Stimulated activated CD4-positive, alpha-beta T cell treated with anti-CD3 and anti-CD28 coated beads, Interleukin-1b, Interleukin-23, amount 100 ng/mL, for 1 hour (primary cell): Measurements from ENCODE around the gene KLHL29.

ENCODE experiments used
- DNase-seq, 2 donors: peaks; one replicate each; pipeline ENCODE4 v3.0.0-alpha.2; 2020; ENCODE audit warnings: low read depth in 2 of 2

KLHL29 gene

GRCh38 chr2:23493846-23494245, 108.9 kb downstream of the KLHL29 start:
- DNase-seq, result no peak

DNA sequence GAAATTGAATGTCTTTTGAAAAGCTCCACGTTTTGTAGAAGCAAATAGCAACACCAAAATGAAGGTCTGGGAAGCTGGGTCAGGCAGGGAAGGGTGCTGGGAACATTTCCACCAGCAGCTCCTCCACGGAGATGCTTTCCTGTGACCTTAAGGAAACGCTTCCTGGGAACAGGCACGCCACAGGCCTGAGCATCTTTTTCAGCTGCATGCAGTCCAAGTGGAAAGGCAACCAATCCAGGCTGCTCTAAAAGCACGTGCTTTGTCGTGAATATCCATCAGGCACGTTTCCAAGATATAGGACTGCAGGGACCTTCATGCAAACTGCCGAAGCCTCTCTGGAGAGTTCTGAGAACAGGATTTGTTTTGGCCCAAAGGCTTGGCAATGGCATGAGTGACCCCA, 109.3 kb downstream of the KLHL29 start:
- no peak for DNase-seq

GRCh38 chr2:23495661-23496114, 110.7 kb downstream of the KLHL29 start:
- DNase-seq, result no peak

GRCh38 chr2:23496456-23496855, 111.5 kb downstream of the KLHL29 start:
- DNase-seq, result no peak

GRCh38 chr2:23497063-23497462, 112.1 kb downstream of the KLHL29 start:
- no peak for DNase-seq

DNA sequence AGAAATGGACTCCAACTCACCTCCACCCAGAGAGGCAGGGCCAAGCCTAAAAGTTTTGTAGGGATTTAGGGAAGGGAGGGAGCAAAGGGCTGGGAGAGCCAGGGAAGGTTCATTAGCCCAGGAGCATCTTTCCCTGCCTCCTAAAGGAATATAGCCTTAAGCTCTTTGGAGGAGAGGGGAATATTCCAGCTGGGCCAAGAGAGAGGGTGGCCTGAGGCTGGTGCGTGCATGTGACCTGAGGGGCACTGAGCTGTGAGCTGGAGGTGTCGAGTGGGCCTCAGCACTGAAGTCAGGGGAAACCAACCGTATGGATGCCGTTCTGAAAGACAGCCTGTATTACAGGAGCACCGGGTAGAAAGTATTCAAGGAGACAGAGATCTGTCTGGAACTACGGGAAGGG, 112.6 kb downstream of the KLHL29 start:
- no peak for DNase-seq

- no peak for DNase-seq
These were observed 114.0 kb downstream of the KLHL29 start for GRCh38 chr2:23498943-23499342.

GRCh38 chr2:23499439-23499838, 114.5 kb downstream of the KLHL29 start:
- DNase-seq, result no peak

DNA sequence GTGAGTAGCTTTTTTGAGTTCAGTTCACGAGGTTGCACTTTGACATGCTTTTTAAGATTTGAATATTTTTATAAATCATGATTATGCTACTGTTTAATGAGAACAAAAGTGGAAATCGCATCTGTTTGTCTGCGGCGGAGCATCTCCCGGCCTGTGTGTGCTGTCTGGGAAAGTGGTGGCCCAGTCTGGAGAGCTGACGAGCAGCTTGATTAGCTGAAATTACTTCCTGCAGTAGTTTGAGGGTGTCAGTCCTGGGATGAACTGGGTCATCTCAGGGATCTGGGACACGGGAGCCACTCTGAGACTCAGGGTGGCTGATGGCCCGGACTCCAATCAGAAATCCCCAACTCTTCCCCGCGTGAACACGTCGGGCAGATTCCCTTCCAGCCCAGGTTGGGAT, 115.9 kb downstream of the KLHL29 start:
- DNase-seq, result no peak

DNA sequence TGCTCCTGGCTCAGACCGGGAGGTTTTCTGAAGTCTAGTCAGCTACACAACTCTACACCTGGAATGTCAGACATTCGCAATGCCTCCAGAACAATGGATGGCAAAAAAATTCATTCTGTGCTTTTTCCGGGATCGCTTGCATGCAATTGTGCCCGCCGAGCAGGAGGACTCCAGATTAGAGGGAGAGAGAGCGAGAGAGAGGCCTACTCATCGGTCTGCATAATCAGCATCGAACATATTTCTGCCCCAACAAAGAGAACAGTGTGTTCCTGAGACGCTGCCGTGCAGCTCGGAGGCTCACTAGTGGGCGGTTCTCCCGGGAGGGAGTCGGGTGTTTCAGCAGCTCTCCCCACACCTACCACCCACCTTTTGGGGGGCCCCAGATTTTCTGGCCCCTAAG, 117.1 kb downstream of the KLHL29 start:
- no peak for DNase-seq

DNA sequence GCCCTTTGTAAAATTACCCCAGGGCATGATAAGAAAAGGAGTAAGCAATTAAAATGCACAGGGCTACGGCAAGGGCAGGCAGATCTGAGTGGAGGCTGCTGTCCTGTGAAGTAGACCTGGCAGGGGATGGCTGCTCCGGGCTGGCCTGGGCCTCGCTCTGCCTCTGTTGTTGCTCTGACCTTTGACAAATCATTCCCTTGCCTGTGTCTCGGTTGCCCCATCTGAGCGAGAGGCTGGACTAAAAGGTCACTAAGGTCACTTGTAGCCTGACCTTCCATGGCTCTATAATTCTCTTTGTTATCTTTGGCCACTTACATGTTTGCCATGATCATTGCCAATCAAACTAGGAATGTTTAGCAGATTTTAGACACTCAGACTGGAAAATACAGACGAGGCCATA, 118.1 kb downstream of the KLHL29 start:
- no peak for DNase-seq

DNA sequence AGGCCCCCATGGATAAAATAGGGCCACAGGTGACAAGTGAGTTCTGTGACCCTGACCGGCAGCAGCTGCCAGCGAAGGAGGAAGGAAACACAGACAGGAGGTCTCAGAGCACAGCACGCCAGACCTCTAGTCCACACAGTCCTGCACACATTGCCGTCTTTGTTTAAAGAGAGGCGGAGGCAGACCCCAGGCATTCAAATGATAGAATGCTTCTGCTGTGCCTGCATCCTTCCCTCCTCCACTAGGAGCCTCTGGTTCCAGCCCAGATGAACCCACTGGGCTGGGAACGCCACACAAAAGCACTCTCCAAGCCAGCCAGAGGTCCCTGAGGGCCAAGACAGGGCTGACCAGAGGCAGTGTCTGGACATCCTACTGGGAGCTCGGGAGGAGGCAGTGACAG, 118.7 kb downstream of the KLHL29 start:
- DNase-seq, result no peak

DNA sequence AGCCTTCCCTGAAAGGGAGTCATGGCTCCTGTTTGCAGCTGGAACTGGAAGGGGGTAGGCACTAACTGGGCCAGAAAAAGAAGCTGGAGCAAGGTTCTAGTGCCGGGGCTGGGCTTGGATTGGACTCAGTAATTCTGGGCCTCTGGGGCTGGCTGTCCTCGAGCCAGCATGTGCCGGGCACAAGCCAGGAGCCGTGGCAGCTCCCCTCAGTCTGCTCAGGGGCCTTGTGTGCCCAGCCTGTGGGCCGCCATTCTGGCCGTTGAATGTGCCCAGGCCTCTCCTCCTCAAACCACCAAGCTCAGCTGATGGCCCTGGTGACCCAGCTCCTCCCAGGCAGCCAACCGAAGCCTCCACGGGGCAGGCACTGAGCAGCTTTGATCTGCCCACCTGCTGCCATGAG, 119.6 kb downstream of the KLHL29 start:
- DNase-seq, result no peak

GRCh38 chr2:23505218-23505983, 120.4 kb downstream of the KLHL29 start:
- no peak for DNase-seq

DNA sequence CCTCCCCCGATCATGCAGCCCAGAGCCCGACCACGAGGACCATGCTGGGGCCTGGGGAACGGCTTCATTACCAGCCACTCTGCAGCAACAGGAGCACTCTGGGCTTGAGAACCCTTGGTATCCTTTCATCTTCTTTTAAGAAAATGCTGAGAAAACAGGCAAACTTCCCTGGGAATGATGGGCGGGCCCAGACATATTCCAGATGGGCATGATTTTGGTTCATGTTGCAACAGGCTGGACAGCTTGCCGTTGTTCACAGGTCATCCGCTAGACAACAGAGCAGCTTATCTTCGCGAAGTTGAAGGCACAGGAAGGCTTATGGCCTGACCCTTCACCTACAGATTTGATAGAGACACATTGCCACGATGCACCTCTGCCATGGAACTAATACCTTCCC, 121.0 kb downstream of the KLHL29 start:
- DNase-seq, result no peak

- no peak for DNase-seq
These were observed 121.7 kb downstream of the KLHL29 start for GRCh38 chr2:23506531-23507266.

- DNase-seq, result no peak
These were observed 122.5 kb downstream of the KLHL29 start for GRCh38 chr2:23507267-23508065.

GRCh38 chr2:23508066-23508390, 123.0 kb downstream of the KLHL29 start:
- DNase-seq, result no peak

GRCh38 chr2:23509103-23509502, 124.1 kb downstream of the KLHL29 start:
- DNase-seq, result no peak

DNA sequence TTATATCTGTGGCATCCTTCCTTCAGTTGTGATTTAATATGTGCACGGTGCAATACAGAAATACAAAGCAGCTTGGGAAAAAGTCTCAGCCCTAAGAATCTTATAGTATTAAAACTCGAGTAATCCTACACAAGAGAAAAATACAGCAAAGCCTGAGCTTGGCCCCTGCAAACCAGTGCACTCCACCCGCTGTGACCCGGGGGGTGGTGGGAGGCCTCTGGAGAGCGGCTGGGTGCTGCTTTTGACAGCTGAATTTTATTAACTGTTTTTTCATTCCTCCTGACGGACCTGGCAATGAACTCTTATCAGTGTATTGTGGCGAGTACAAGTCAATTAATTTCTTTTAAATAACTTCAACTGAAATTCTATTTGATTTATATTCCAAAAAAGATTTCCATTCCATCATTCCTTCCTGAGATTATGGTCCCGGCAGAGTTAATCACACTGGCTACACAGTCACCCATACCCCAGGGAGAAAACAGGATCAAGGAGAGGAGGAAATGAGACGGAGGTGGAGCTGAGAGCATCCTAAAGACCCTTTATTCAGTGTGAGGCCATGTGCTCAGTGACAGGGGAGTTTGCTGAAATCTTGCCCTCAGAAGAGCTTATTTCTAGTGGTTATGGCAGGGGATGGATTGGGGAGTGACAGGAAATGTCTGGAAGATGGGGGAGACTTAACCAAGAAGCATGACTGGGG, 124.8 kb downstream of the KLHL29 start:
- no peak for DNase-seq

- no peak for DNase-seq
These were observed 125.5 kb downstream of the KLHL29 start for GRCh38 chr2:23510471-23510870.

GRCh38 chr2:23512778-23513177, 127.8 kb downstream of the KLHL29 start:
- no peak for DNase-seq
